K562 (cell line): ENCODE results near the gene CCDC102B. TPM values are rescaled to one million over a fixed set of nuclear protein-coding genes. Genes with fewer than 3 reads are reported as not detected.

Experiments used
- ATAC-seq: fragments of 200-7000 bp; cut with Tn5 transposase; 3 replicates; pipeline ENCODE4 v1.9.1; 2020; ENCODE audit warnings: moderate library complexity
- BruUV-seq: library from RNA; stranded (reverse); fragments of 400-500 nt; replicated peaks from 2 replicates; lab custom pipeline; 2021; lab: Mats Ljungman, UMichigan
- CTCF ChIA-PET: fragments of 300-600 bp; formaldehyde crosslinking; extraction: SDS; loops from one replicate; lab custom pipeline; 2021; ENCODE audit warnings: low intra/inter-chr PET ratio; lab: Yijun Ruan, JAX
- POLR2A ChIA-PET: fragments of 300-600, 350-650 bp; sonication (Branson Sonifier 250); formaldehyde crosslinking; extraction: SDS; loops from one replicate; lab custom pipeline; 2021; ENCODE audit warnings: antibody characterized with exemption, inconsistent platforms; lab: Yijun Ruan, JAX
- DNase-seq, 4 experiments: peaks; one replicate each; pipeline versions ENCODE4 v3.0.0 to v3.0.0-alpha.2; 2011 to 2018; ENCODE audit warnings: low spot score in 3 of 4, mixed read lengths in 3 of 4; ENCODE audit errors: extremely low read depth in 1 of 4
- FAIRE-seq: peaks from 2 replicates; lab custom pipeline; 2011; peaks lifted over from hg19 to GRCh38; lab: Jason Lieb, UNC
- H2AFZ ChIP-seq: 2 replicates; pipeline ENCODE4 v1.6.0; 2011; ENCODE audit warnings: low read depth, low read length, control low read depth, inconsistent platforms
- H3K27ac ChIP-seq: fragments of 200-600 bp; 3 replicates; pipeline ENCODE4 v1.8.0; 2011; ENCODE audit warnings: low read depth, mild to moderate bottlenecking, control low read depth, inconsistent platforms, low read length, moderate library complexity, mixed read lengths; ENCODE audit errors: extremely low read depth
- H3K27me3 ChIP-seq, 2 experiments: fragments of 300-600 bp in 1 of 2; 2 replicates in 1 of 2; 3 replicates in 1 of 2; pipeline versions ENCODE4 v1.6.0 to v1.8.0; 2011; ENCODE audit warnings: inconsistent platforms in 2 of 2, low read length in 2 of 2, mild to moderate bottlenecking in 1 of 2, mixed read lengths in 1 of 2, moderate library complexity in 1 of 2; ENCODE audit not compliant: control insufficient read depth in 2 of 2, insufficient read depth in 2 of 2
- H3K36me3 ChIP-seq: fragments of 300-600 bp; 3 replicates; pipeline ENCODE4 v1.8.0; 2011; ENCODE audit warnings: mild to moderate bottlenecking, low read length, inconsistent platforms; ENCODE audit not compliant: control insufficient read depth, insufficient read depth
- H3K4me1 ChIP-seq, 2 experiments: fragments of 200-600 bp in 1 of 2; replicated peaks in 1 of 2; 2 replicates in 1 of 2; 3 replicates in 1 of 2; pipeline versions ENCODE4 v1.5.1 to v1.8.0; 2011; ENCODE audit warnings: inconsistent platforms in 2 of 2, low read length in 2 of 2, mild to moderate bottlenecking in 1 of 2, mixed read lengths in 1 of 2, moderate library complexity in 1 of 2; ENCODE audit not compliant: control insufficient read depth in 2 of 2, insufficient read depth in 2 of 2
- H3K4me2 ChIP-seq: 2 replicates; pipeline ENCODE4 v1.6.1; 2011; ENCODE audit warnings: low read length, control low read depth, inconsistent platforms, mixed read lengths; ENCODE audit not compliant: insufficient read depth
- H3K4me3 ChIP-seq: fragments of 200-600 bp; sonication (generic), shearing (Covaris generic); 2 replicates; pipeline ENCODE4 v1.5.1; 2016; ENCODE audit warnings: control low read depth, inconsistent platforms
- H3K79me2 ChIP-seq: fragments of 200-600 bp; 3 replicates; pipeline ENCODE4 v1.8.0; 2011; ENCODE audit warnings: low read length, inconsistent platforms; ENCODE audit not compliant: control insufficient read depth, insufficient read depth
- H3K9ac ChIP-seq, 2 experiments: 2 replicates each; pipeline versions ENCODE4 v1.6.0 to v1.6.1; 2011; ENCODE audit warnings: low read depth in 2 of 2, low read length in 2 of 2, control low read depth in 1 of 2, inconsistent platforms in 1 of 2, mild to moderate bottlenecking in 1 of 2, mixed read lengths in 1 of 2; ENCODE audit not compliant: insufficient read depth in 1 of 2
- H3K9me1 ChIP-seq: one replicate; pipeline ENCODE4 v1.6.0; 2011; ENCODE audit warnings: inconsistent platforms, mild to moderate bottlenecking, low read length, moderate library complexity; ENCODE audit not compliant: control insufficient read depth, insufficient read depth
- H3K9me3 ChIP-seq: replicated peaks from 2 replicates; pipeline ENCODE4 v1.5.1; 2011; ENCODE audit warnings: low read depth, low read length, inconsistent platforms; ENCODE audit not compliant: control insufficient read depth, insufficient read depth
- H4K20me1 ChIP-seq: replicated peaks from 2 replicates; pipeline ENCODE4 v1.6.1; 2011; ENCODE audit warnings: low read length, inconsistent platforms, mixed read lengths; ENCODE audit not compliant: control insufficient read depth, insufficient read depth
- BRD9 ChIP-seq: fragments of 450-650 bp; IDR thresholded peaks from 2 replicates; pipeline ENCODE4 v1.6.1; 2018; ENCODE audit warnings: low read depth; ENCODE audit not compliant: partially characterized antibody
- C11orf30 ChIP-seq: fragments of 450-650 bp; IDR thresholded peaks from 2 replicates; pipeline ENCODE4 v1.6.1; 2016; ENCODE audit warnings: low read depth, mild to moderate bottlenecking
- CTBP1 ChIP-seq: fragments of 450-650 bp; IDR thresholded peaks from 2 replicates; pipeline ENCODE4 v1.6.1; 2016; ENCODE audit warnings: borderline replicate concordance
- HDAC6 ChIP-seq: IDR thresholded peaks from 2 replicates; pipeline ENCODE4 v1.6.1; 2012; ENCODE audit warnings: low read depth, mild to moderate bottlenecking, control low read depth, inconsistent platforms, low read length, moderate library complexity
- HMG20A ChIP-seq: fragments of 450-650 bp; formaldehyde crosslinking; conservative IDR thresholded peaks from 2 replicates; pipeline ENCODE4 v1.4.0; 2020; ENCODE audit warnings: mild to moderate bottlenecking, mixed read lengths
- MECOM ChIP-seq: fragments of 250-450 bp; sonication (Bioruptor Pico); IDR thresholded peaks from 2 replicates; pipeline ENCODE4 v1.8.0; 2022; ENCODE audit warnings: inconsistent platforms
- NR4A1 ChIP-seq, 2 experiments: fragments of 250-450 bp in 1 of 2; fragments of 450-650 bp in 1 of 2; sonication (Bioruptor Pico) in 1 of 2; IDR thresholded peaks; 2 replicates each; pipeline versions ENCODE4 v1.4.0 to v1.6.1; 2016 to 2020; ENCODE audit warnings: mild to moderate bottlenecking in 2 of 2, missing compliant biosample characterization in 1 of 2, missing genetic modification characterization in 1 of 2, moderate library complexity in 1 of 2
- PHF20 ChIP-seq: fragments of 450-650 bp; IDR thresholded peaks from 2 replicates; pipeline ENCODE4 v1.6.1; 2018; ENCODE audit not compliant: partially characterized antibody
- POLR3A ChIP-seq: IDR thresholded peaks from 2 replicates; pipeline ENCODE4 v1.6.1; 2011; ENCODE audit warnings: borderline replicate concordance, mild to moderate bottlenecking, moderate library complexity; ENCODE audit not compliant: insufficient read length, insufficient read depth; ENCODE audit errors: extremely low read depth
- TRIM28 ChIP-seq: fragments of 450-650 bp; IDR thresholded peaks from 2 replicates; pipeline ENCODE4 v1.6.1; 2017
- ZNF431 ChIP-seq: sonication (generic); formaldehyde crosslinking; IDR thresholded peaks from 2 replicates; pipeline ENCODE4 v1.8.0; 2022; ENCODE audit warnings: mild to moderate bottlenecking, missing genetic modification reagents
- ZNF561 ChIP-seq: fragments of 450-650 bp; formaldehyde crosslinking; conservative IDR thresholded peaks from 2 replicates; pipeline ENCODE4 v1.4.0; 2020; ENCODE audit warnings: mild to moderate bottlenecking, moderate library complexity
- ZNF589 ChIP-seq: fragments of 200-800 bp; sonication (Bioruptor generic); IDR thresholded peaks from 2 replicates; pipeline ENCODE4 v1.6.1; 2016; ENCODE audit warnings: low read depth, missing genetic modification characterization, missing compliant biosample characterization
- ZSCAN29 ChIP-seq: fragments of 450-650 bp; IDR thresholded peaks from 2 replicates; pipeline ENCODE4 v1.6.1; 2017
- WGBS: fragments of 100-300 bp; shearing (Covaris generic); methylation state at CpG from one replicate; pipeline ENCODE4 v1.1.6; 2016; ENCODE audit warnings: low coverage, mixed read lengths; ENCODE audit not compliant: insufficient coverage; ENCODE audit errors: missing lambda C conversion rate; 5-methylcytosine and 5-hydroxymethylcytosine counted together
- in situ Hi-C: fragments of 300-500 bp; cut with MboI; formaldehyde crosslinking; loops from 4 replicates; pipeline ENCODE4 v1.15.0; 2018; ENCODE audit warnings: inconsistent platforms, mixed read lengths
- intact Hi-C: fragments of 100-400 bp; cut with micrococcal nuclease; formaldehyde crosslinking; loops from 2 replicates; pipeline ENCODE4 v1.14.2; 2022
- polyA plus RNA-seq, 8 experiments: library from polyadenylated mRNA; depleted of rRNA in 4 of 8; stranded (reverse) in 5 of 8; unstranded in 3 of 8; fragments of >200 nt; fragmentation: Nextera tagmentation in 2 of 8; fragmentation: Illumina TruSeq in 1 of 8; extraction: Ambion mirVana in 2 of 8; extraction: Trizol in 1 of 8; gene quantifications; 2 replicates each; pipeline versions ENCODE4 v1.2.1 to v1.2.3, GENCODE V29; 2011 to 2014; ENCODE audit warnings: inconsistent platforms in 1 of 8, missing spikeins in 1 of 8
- total RNA-seq, 7 experiments: library from RNA; depleted of rRNA in 6 of 7; stranded (reverse); fragments of >200 nt in 6 of 7; fragmentation: Illumina TruSeq in 2 of 7; extraction: Trizol in 2 of 7; gene quantifications; 2 replicates each; pipeline versions ENCODE4 v1.2.1 to v1.2.3, GENCODE V29; 2011 to 2021; ENCODE audit warnings: low replicate concordance in 1 of 7
- TF ChIP-seq, protein P1 (sequence below): fragments of 250-450 bp; sonication (Bioruptor Pico); IDR thresholded peaks from 2 replicates; pipeline ENCODE4 v1.8.0; 2021; ENCODE audit warnings: moderate library complexity, mild to moderate bottlenecking, inconsistent platforms
- TF ChIP-seq, protein P2 (sequence below): fragments of 250-450 bp; sonication (Bioruptor Pico); IDR thresholded peaks from 2 replicates; pipeline ENCODE4 v1.6.1; 2021; ENCODE audit warnings: mild to moderate bottlenecking

The CCDC102B gene
- total and polyA plus RNA-seq, 9 of the 15 experiments (the other 6 are each of a cell fraction or from before 2014, with no cell fraction given), result 0.18 to 1.5 (median 0.73) TPM

DNA sequence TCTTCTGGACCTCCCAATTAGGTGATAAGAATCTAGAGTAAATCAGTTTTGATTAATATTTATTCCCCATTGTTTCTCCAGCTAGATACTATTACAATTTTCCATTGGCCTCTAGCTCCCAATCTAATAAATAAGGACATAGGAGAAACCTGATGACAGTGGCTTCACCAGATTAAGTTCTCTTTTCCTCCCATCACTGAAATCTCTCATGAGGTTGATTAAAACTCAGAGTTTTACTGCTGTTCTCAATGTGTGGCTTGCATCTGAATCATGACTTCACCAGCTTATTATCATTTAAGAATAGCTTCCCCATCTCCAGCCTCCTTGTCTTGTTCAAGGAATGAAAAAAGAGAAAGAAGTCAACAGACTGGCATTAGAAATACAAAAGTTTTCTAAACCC lies 3.9 kb upstream of the CCDC102B start:
- BruUV-seq, result no TSS peak

DNA sequence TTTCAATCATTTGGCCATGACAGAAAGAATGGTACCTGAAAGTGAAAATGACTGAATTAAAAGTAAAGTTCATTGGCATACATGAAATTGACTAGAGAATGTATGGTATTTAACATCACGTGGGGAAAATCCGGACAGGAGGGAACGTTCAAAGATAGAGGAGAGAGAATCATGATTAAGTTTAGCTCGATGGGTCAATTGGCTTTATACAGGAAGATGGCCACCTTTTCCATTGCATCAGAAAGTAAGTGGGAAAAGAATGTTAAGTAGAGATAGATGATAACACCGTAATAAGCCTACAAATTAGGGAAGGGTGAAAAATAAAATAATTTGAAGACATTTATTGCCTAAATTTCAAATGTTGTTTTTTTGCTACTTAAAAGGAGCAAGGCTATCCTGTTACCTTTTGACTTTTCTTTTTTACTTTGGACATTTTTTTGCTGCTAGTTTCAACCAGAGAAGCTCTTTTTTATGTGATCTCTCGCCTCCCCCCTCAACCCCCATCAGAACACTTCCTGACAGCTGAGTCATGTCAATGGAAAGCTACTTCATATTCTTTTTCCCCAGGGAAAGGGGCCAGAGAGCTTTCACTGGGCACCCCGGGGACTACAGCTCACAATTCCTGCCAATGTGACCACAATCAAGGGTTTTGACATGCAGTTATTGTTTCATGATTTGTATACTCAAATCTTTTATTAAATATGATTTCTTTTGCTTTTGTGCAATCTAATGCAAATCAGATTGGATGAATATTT lies 767 bp upstream of the CCDC102B start:
- 0% methylated on average over 6 of the region's 7 CpGs for WGBS
- ATAC-seq, result no peak
- DNase-seq, result no peak
- intact Hi-C loops (no loop called here), in situ Hi-C loops (no loop called here)
- no peak overlapping the region for H3K27ac ChIP-seq
- no peaks in the 10 kb centered on the region for H3K27me3 ChIP-seq
- no peak overlapping the region for H3K4me2 ChIP-seq
- no peaks in the 10 kb centered on the region for H3K4me1 ChIP-seq
- no TSS peak for BruUV-seq
- H3K9me1 ChIP-seq, result no peaks in the 10 kb centered on the region
- no peaks in the 10 kb centered on the region for H3K36me3 ChIP-seq
- H2AFZ ChIP-seq, result no peak overlapping the region
- H3K9ac ChIP-seq, result no peak overlapping the region
- no peak for FAIRE-seq
- no peaks in the 10 kb centered on the region for H4K20me1 ChIP-seq
- no peaks in the 10 kb centered on the region for H3K79me2 ChIP-seq
- no peaks in the 10 kb centered on the region for H3K9me3 ChIP-seq
- ChIA-PET CTCF (no interaction called here), POLR2A (no interaction called here)
- H3K4me3 ChIP-seq, result no peak overlapping the region
- no peak for TF ChIP-seq HDAC6
- no peak for TF ChIP-seq NR4A1 (CRISPR knock-in tag; IDR thresholded peaks at IDR 0.05)
- TF ChIP-seq NR4A1 (tag; IDR thresholded peaks at IDR 0.05), result no peak
- no peak for TF ChIP-seq BRD9
- TF ChIP-seq POLR3A, result no peak
- TF ChIP-seq ZSCAN29, result no peak
- no peak for TF ChIP-seq MECOM (CRISPR knock-in tag)
- TF ChIP-seq ZNF561 (CRISPR knock-in tag), result no peak
- no peak for TF ChIP-seq CTBP1
- TF ChIP-seq, protein P1, sequence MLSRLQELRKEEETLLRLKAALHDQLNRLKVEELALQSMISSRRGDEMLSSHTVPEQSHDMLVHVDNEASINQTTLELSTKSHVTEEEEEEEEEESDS, result no peak
- no peak for TF ChIP-seq HMG20A (CRISPR knock-in tag)
- no peak for TF ChIP-seq PHF20
- TF ChIP-seq, protein P2, sequence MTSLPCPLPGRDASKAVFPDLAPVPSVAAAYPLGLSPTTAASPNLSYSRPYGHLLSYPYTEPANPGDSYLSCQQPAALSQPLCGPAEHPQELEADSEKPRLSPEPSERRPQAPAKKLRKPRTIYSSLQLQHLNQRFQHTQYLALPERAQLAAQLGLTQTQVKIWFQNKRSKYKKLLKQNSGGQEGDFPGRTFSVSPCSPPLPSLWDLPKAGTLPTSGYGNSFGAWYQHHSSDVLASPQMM (CRISPR knock-in tag), result no peak
- no peak for TF ChIP-seq C11orf30
- TF ChIP-seq ZNF589 (CRISPR knock-in tag), result no peak

More for the DNA sequence above, 3.9 kb upstream of the CCDC102B start:
- H4K20me1 ChIP-seq, result no peaks in the 10 kb centered on the region
- DNase-seq, result no peak
- intact Hi-C loops, result no loop called here
- ChIA-PET POLR2A (no interaction called here), CTCF (no interaction called here)
- H3K36me3 ChIP-seq, result no peaks in the 10 kb centered on the region
- H3K9me1 ChIP-seq, result no peaks in the 10 kb centered on the region
- no peaks in the 10 kb centered on the region for H3K79me2 ChIP-seq
- no peaks in the 10 kb centered on the region for H3K4me1 ChIP-seq
- H2AFZ ChIP-seq, result no peak overlapping the region
- H3K9me3 ChIP-seq, result no peaks in the 10 kb centered on the region
- H3K27me3 ChIP-seq, result no peaks in the 10 kb centered on the region
- H3K4me3 ChIP-seq, result no peak overlapping the region
- in situ Hi-C loops, result no loop called here
- no peak for TF ChIP-seq TRIM28
- TF ChIP-seq ZNF431, result no peak
- no peak overlapping the region for H3K27ac ChIP-seq
- ATAC-seq, result no peak
- no peak for FAIRE-seq
- H3K9ac ChIP-seq, result no peak overlapping the region
- no peak overlapping the region for H3K4me2 ChIP-seq
